K562 (cell line): ENCODE measurements around the gene FGL2. TPM values are rescaled to one million over a fixed set of nuclear protein-coding genes. Genes with fewer than 3 reads are reported as not detected.

Experiments
- CEBPG ChIP-seq, 3 experiments: fragments of 200-800 bp in 1 of 3; sonication (Bioruptor generic) in 1 of 3; sonication (generic) in 1 of 3; formaldehyde crosslinking in 1 of 3; IDR thresholded peaks in 2 of 3; conservative IDR thresholded peaks in 1 of 3; 2 replicates each; pipeline versions ENCODE4 v1.6.1 to v1.8.0; 2016 to 2022; ENCODE audit warnings: missing compliant biosample characterization in 2 of 3, missing genetic modification characterization in 2 of 3, mild to moderate bottlenecking in 1 of 3, missing genetic modification reagents in 1 of 3
- MAFG ChIP-seq: fragments of 450-650 bp; conservative IDR thresholded peaks from 2 replicates; pipeline ENCODE4 v1.6.1; 2016; ENCODE audit warnings: missing genetic modification characterization, missing compliant biosample characterization
- PBX2 ChIP-seq, 2 experiments: IDR thresholded peaks in 1 of 2; conservative IDR thresholded peaks in 1 of 2; 2 replicates each; pipeline ENCODE4 v1.6.1; 2016; ENCODE audit warnings: low read depth in 2 of 2, mild to moderate bottlenecking in 1 of 2, missing compliant biosample characterization in 1 of 2, missing genetic modification characterization in 1 of 2, moderate library complexity in 1 of 2
- REST ChIP-seq, 2 experiments: fragments of 450-650 bp; formaldehyde crosslinking in 1 of 2; IDR thresholded peaks; 2 replicates each; pipeline versions ENCODE4 v1.4.0 to v1.6.1; 2014 to 2020; ENCODE audit warnings: mild to moderate bottlenecking in 2 of 2, borderline replicate concordance in 1 of 2, low read depth in 1 of 2
- SMC3 ChIP-seq: conservative IDR thresholded peaks from 2 replicates; pipeline ENCODE4 v1.6.1; 2011; ENCODE audit warnings: low read depth, low read length, improper control_type of control experiment; ENCODE audit not compliant: insufficient read depth
- YY1 ChIP-seq, 3 experiments: IDR thresholded peaks; 2 replicates each; pipeline ENCODE4 v1.6.1; 2011; ENCODE audit warnings: low read length in 2 of 3, mild to moderate bottlenecking in 2 of 3, moderate library complexity in 2 of 3, borderline replicate concordance in 1 of 3, control low read depth in 1 of 3, low read depth in 1 of 3; ENCODE audit not compliant: insufficient read depth in 3 of 3, insufficient replicate concordance in 2 of 3, control insufficient read depth in 1 of 3, insufficient read length in 1 of 3; ENCODE audit errors: extremely low read depth in 1 of 3
- ZNF24 ChIP-seq: fragments of 450-650 bp; IDR thresholded peaks from 2 replicates; pipeline ENCODE4 v1.6.1; 2016
- ZNF436 ChIP-seq: fragments of 250-450, 450-650 bp; sonication (Bioruptor Pico); formaldehyde crosslinking; IDR thresholded peaks from 2 replicates; pipeline ENCODE4 v1.7.0; 2020; ENCODE audit warnings: mild to moderate bottlenecking
- polyA plus RNA-seq, 8 experiments: library from polyadenylated mRNA; depleted of rRNA in 4 of 8; stranded (reverse) in 5 of 8; unstranded in 3 of 8; fragments of >200 nt; fragmentation: Nextera tagmentation in 2 of 8; fragmentation: Illumina TruSeq in 1 of 8; extraction: Ambion mirVana in 2 of 8; extraction: Trizol in 1 of 8; gene quantifications; 2 replicates each; pipeline versions ENCODE4 v1.2.1 to v1.2.3, GENCODE V29; 2011 to 2014; ENCODE audit warnings: inconsistent platforms in 1 of 8, missing spikeins in 1 of 8
- total RNA-seq, 7 experiments: library from RNA; depleted of rRNA in 6 of 7; stranded (reverse); fragments of >200 nt in 6 of 7; fragmentation: Illumina TruSeq in 2 of 7; extraction: Trizol in 2 of 7; gene quantifications; 2 replicates each; pipeline versions ENCODE4 v1.2.1 to v1.2.3, GENCODE V29; 2011 to 2021; ENCODE audit warnings: low replicate concordance in 1 of 7
- TF ChIP-seq, protein P1 (sequence below), 2 experiments: fragments of 450-650 bp in 1 of 2; IDR thresholded peaks; 2 replicates each; pipeline ENCODE4 v1.6.1; 2011 to 2017; ENCODE audit warnings: low read depth in 2 of 2, antibody characterized with exemption in 1 of 2, borderline replicate concordance in 1 of 2, low read length in 1 of 2, mild to moderate bottlenecking in 1 of 2, mixed read lengths in 1 of 2; ENCODE audit not compliant: control insufficient read depth in 1 of 2

FGL2 gene
- total and polyA plus RNA-seq, 9 of the 15 experiments (the other 6 are each of a cell fraction or from before 2014, with no cell fraction given), result 0.11 TPM; not detected in 8

GRCh38 chr7:77247206-77247850 is 47.7 kb upstream of the FGL2 start (continued):
- TF ChIP-seq ZNF436 (CRISPR knock-in tag), result no peak
- peak; percentile 68; the same call in 1 of the 2 replicates for TF ChIP-seq REST (IDR thresholded peaks at IDR 0.05; ENCODE audit: borderline replicate concordance)
- no peak for TF ChIP-seq REST (CRISPR knock-in tag; IDR thresholded peaks at IDR 0.05; ENCODE audit: low read depth)
- TF ChIP-seq CEBPG (CRISPR knock-in tag; IDR thresholded peaks at IDR 0.05), result no peak
- TF ChIP-seq CEBPG (tag; conservative IDR thresholded peaks at IDR 0.05 in 1 of 2, IDR thresholded peaks at IDR 0.05 in 1 of 2), result peak in 1 of 2 experiments; percentile 57; a peak in 1 of 4 replicates
- TF ChIP-seq SMC3, result peak; percentile 71
- TF ChIP-seq PBX2 (CRISPR knock-in tag; IDR thresholded peaks at IDR 0.05; ENCODE audit: low read depth), result no peak
- 0 out of 2 replicates have a peak, but pooled peaks have one; percentile 26 for TF ChIP-seq PBX2 (tag; conservative IDR thresholded peaks at IDR 0.05; ENCODE audit: low read depth)
- TF ChIP-seq, protein P1, sequence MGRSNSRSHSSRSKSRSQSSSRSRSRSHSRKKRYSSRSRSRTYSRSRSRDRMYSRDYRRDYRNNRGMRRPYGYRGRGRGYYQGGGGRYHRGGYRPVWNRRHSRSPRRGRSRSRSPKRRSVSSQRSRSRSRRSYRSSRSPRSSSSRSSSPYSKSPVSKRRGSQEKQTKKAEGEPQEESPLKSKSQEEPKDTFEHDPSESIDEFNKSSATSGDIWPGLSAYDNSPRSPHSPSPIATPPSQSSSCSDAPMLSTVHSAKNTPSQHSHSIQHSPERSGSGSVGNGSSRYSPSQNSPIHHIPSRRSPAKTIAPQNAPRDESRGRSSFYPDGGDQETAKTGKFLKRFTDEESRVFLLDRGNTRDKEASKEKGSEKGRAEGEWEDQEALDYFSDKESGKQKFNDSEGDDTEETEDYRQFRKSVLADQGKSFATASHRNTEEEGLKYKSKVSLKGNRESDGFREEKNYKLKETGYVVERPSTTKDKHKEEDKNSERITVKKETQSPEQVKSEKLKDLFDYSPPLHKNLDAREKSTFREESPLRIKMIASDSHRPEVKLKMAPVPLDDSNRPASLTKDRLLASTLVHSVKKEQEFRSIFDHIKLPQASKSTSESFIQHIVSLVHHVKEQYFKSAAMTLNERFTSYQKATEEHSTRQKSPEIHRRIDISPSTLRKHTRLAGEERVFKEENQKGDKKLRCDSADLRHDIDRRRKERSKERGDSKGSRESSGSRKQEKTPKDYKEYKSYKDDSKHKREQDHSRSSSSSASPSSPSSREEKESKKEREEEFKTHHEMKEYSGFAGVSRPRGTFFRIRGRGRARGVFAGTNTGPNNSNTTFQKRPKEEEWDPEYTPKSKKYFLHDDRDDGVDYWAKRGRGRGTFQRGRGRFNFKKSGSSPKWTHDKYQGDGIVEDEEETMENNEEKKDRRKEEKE (IDR thresholded peaks at IDR 0.05; ENCODE audit: borderline replicate concordance in 1 of 2, control insufficient read depth in 1 of 2, low read depth in 2 of 2, low read length in 1 of 2), result no peak
- TF ChIP-seq ZNF24, result no peak
- TF ChIP-seq YY1 (IDR thresholded peaks at IDR 0.05; ENCODE audit: borderline replicate concordance in 1 of 3, control insufficient read depth in 1 of 3, extremely low read depth in 1 of 3, insufficient read depth in 3 of 3, insufficient read length in 1 of 3, insufficient replicate concordance in 2 of 3, low read depth in 1 of 3, low read length in 2 of 3), result peak in 2 of 3 experiments; percentile 30 to 51
- TF ChIP-seq MAFG (tag), result no peak
